Thyroid gland (tissue), 4 donors: ENCODE results near the gene CERT1.

Experiments
- CTCF ChIP-seq, 6 experiments: fragments of 200-600 bp in 3 of 6; fragments of 450-650 bp in 3 of 6; sonication (generic) in 3 of 6; IDR thresholded peaks; one replicate each; pipeline ENCODE4 v1.5.1; 2016 to 2019; ENCODE audit warnings: antibody characterized with exemption in 6 of 6, mild to moderate bottlenecking in 2 of 6, inconsistent platforms in 1 of 6, moderate library complexity in 1 of 6
- POLR2A ChIP-seq, 2 donors: fragments of 450-650 bp; IDR thresholded peaks; one replicate each; pipeline ENCODE4 v1.6.1; 2017; ENCODE audit warnings: antibody characterized with exemption in 2 of 2, mild to moderate bottlenecking in 2 of 2, moderate library complexity in 1 of 2

GRCh38 chr5:75414241-75414640, 97.2 kb downstream of the CERT1 start:
- TF ChIP-seq CTCF (IDR thresholded peaks at IDR 0.05) (no peak), POLR2A (IDR thresholded peaks at IDR 0.05) (no peak)
